Uterus (tissue), 4 donors: ENCODE results near the gene SYCP2. TPM values are rescaled to one million over a fixed set of nuclear protein-coding genes. Genes with fewer than 3 reads are reported as not detected.
A peak's percentile ranks its signal among the peaks of the same experiment; 100 is the strongest.

Experiments used
- DNase-seq, 2 donors: peaks; one replicate each; pipeline ENCODE4 v3.0.0-alpha.2; 2019 to 2020
- H3K27ac ChIP-seq, 2 donors: fragments of 200-600 bp; sonication (generic); 1 replicate in 1 of 2; 2 replicates in 1 of 2; pipeline ENCODE4 v1.5.1; 2016 to 2018
- H3K27me3 ChIP-seq, 2 donors: fragments of 200-600 bp; sonication (generic); one replicate each; pipeline ENCODE4 v1.5.1; 2018 to 2019; ENCODE audit warnings: control low read depth in 1 of 2
- H3K36me3 ChIP-seq, 2 donors: fragments of 200-600 bp; sonication (generic); one replicate each; pipeline ENCODE4 v1.5.1; 2019; ENCODE audit warnings: control low read depth in 1 of 2
- H3K4me1 ChIP-seq, 2 donors: fragments of 200-600 bp; sonication (generic); one replicate each; pipeline ENCODE4 v1.5.1; 2018 to 2019; ENCODE audit warnings: control low read depth in 1 of 2
- H3K4me3 ChIP-seq, 2 donors: fragments of 200-600 bp; sonication (generic); 1 replicate in 1 of 2; 2 replicates in 1 of 2; pipeline ENCODE4 v1.5.1; 2018 to 2019; ENCODE audit warnings: mild to moderate bottlenecking in 1 of 2
- H3K9me3 ChIP-seq, 2 donors: fragments of 200-600 bp; sonication (generic); one replicate each; pipeline ENCODE4 v1.5.1; 2019; ENCODE audit warnings: control low read depth in 1 of 2
- POLR2A ChIP-seq, 2 donors: fragments of 450-650 bp; IDR thresholded peaks; one replicate each; pipeline ENCODE4 v1.6.1; 2016; ENCODE audit warnings: antibody characterized with exemption in 2 of 2, mild to moderate bottlenecking in 1 of 2, moderate library complexity in 1 of 2
- intact Hi-C: fragments of 100-400 bp; cut with DNase I; formaldehyde crosslinking; loops from one replicate; pipeline ENCODE4 v1.15.1; 2023; ENCODE audit warnings: low total_unique reads
- total RNA-seq, 4 donors: library from RNA; depleted of rRNA in 3 of 4; stranded (reverse); fragments of >200 nt in 3 of 4; gene quantifications; one replicate each; pipeline versions ENCODE4 v1.1.0 to v1.2.4, GENCODE V29; 2014 to 2023
- TF ChIP-seq, protein P1 (sequence below), 4 experiments: fragments of 200-600 bp in 2 of 4; fragments of 450-650 bp in 2 of 4; sonication (generic) in 2 of 4; IDR thresholded peaks; one replicate each; pipeline ENCODE4 v1.5.1; 2016 to 2019; ENCODE audit warnings: antibody characterized with exemption in 4 of 4, mild to moderate bottlenecking in 2 of 4, moderate library complexity in 1 of 4
- donor health status: DM: yes; HTN: yes; CAD: no.

The SYCP2 gene
- total RNA-seq, 4 donors from 2014 or later = 1.2 to 22.5 (median 6.6) TPM

DNA sequence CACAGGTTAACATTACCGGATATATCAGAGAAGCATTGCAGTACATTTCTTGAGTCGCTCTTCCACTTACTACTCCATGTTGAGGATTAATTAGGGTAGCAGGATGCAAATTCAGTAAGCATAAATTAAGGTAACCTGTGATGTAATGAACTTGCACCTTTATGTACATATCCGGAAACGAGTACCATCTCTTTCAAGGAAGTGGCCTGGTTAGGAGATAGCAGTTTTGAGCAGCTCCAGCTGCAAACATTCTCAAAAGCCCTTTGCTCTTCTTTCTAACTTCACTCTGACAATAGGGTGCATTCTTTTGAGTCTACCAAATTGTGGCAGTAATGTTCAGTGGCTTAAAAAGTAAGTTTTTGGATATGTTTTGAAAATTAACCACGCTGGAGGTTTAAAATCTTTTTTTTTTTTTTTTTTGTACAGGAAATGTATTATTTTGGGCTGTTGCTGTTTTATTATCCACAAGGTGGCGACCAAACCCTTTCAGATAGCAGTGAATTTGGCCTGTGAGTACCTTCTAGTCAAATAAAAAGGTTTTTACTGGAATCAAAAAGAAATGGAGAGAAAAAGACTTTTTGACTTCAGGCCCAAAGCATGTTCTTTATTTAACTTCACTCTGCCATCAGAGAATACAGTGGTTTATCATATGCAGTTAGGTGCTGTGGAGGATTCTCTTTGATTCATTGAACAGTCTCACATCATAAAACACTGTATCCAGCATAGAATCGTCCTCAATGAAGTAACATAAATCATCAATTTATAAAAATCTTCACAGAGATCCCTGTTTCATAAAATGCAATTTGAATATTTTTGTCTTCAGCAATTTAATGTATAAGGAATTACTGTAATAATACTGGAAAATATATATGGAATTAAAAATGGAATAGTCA is 15.6 kb upstream of the SYCP2 start:
- peak in 1 of 2 donors; percentile 23 for DNase-seq
- H3K27me3 ChIP-seq = no peaks in the 10 kb centered on the region
- H3K4me3 ChIP-seq = no peak overlapping the region
- intact Hi-C loops = no loop called here
- TF ChIP-seq, protein P1, sequence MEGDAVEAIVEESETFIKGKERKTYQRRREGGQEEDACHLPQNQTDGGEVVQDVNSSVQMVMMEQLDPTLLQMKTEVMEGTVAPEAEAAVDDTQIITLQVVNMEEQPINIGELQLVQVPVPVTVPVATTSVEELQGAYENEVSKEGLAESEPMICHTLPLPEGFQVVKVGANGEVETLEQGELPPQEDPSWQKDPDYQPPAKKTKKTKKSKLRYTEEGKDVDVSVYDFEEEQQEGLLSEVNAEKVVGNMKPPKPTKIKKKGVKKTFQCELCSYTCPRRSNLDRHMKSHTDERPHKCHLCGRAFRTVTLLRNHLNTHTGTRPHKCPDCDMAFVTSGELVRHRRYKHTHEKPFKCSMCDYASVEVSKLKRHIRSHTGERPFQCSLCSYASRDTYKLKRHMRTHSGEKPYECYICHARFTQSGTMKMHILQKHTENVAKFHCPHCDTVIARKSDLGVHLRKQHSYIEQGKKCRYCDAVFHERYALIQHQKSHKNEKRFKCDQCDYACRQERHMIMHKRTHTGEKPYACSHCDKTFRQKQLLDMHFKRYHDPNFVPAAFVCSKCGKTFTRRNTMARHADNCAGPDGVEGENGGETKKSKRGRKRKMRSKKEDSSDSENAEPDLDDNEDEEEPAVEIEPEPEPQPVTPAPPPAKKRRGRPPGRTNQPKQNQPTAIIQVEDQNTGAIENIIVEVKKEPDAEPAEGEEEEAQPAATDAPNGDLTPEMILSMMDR (IDR thresholded peaks at IDR 0.05) = peak; percentile 43 to 57 (median 50)
- no peak for TF ChIP-seq POLR2A (IDR thresholded peaks at IDR 0.05)
- no peak overlapping the region for H3K27ac ChIP-seq
- no peaks in the 10 kb centered on the region for H3K9me3 ChIP-seq
- no peaks in the 10 kb centered on the region for H3K36me3 ChIP-seq
- no peaks in the 10 kb centered on the region for H3K4me1 ChIP-seq

DNA sequence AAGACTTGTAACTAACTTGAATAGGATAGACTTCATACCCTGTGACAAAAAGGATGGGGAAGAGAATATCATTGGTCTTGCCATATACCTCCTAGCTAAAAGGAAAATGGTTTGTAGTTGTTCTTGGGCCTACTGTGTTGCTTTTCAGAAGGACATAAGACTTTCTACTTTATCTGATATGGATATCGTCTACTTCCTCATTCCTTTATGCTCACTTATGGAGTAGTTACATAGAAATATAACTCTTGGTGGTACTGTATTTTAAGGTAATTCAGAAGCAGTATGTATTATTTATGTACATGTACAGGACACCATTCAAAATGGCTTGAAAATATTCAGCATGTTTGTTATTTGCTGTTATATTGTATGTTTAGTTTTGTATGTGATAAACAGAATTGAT is 14.8 kb upstream of the SYCP2 start:
- Histone ChIP-seq H3K27ac (no peak overlapping the region), H3K9me3 (no peaks in the 10 kb centered on the region), H3K4me3 (no peak overlapping the region), H3K4me1 (no peaks in the 10 kb centered on the region), H3K36me3 (no peaks in the 10 kb centered on the region), H3K27me3 (no peaks in the 10 kb centered on the region)
- intact Hi-C loops = no loop called here
- TF ChIP-seq, protein P1 (IDR thresholded peaks at IDR 0.05) = no peak
- DNase-seq = no peak

DNA sequence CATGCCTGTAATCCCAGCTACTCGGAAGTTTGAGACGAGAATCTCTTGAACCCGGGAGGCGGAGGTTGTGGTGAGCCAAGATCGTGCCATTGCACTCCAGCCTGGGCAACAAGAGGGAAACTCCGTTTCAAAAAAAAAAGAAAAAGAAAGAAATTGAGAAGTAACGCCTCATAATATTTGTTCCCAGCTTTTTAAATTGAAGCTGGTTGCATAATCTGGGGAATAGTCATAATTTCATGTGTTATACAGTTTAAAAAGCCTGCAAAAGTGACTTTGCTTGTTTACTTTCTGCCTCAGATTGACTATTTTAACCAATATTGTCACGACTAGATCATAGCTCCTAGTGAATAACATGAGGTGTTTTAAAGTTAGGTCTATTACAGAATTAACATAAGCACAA is 13.9 kb upstream of the SYCP2 start:
- H3K36me3 ChIP-seq = no peaks in the 10 kb centered on the region
- H3K9me3 ChIP-seq = no peaks in the 10 kb centered on the region
- TF ChIP-seq, protein P1 (IDR thresholded peaks at IDR 0.05) = no peak
- no peak for TF ChIP-seq POLR2A (IDR thresholded peaks at IDR 0.05)
- no peaks in the 10 kb centered on the region for H3K27me3 ChIP-seq
- DNase-seq = no peak
- no peaks in the 10 kb centered on the region for H3K4me1 ChIP-seq
- no peak overlapping the region for H3K27ac ChIP-seq
- intact Hi-C loops = no loop called here
- no peak overlapping the region for H3K4me3 ChIP-seq

DNA sequence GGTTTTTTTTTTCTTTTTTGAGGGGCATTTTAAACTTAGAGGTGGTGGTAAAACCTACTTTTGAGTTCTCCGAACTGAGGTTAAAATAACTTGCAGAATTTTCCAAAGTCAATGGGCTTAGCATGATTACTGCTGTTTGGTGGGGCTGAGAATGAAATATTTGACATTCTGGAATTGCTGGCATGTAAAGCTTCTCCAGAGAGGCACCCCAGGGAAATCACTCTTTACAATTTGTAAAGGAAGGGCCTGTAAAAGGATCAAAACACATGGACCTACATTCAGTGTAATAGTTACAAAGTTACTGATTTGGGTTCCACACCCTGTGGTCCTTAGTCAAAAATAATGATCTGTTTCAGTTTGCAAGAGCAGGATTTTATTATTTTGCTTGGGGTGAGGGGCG is 12.3 kb upstream of the SYCP2 start:
- H3K4me3 ChIP-seq = no peak overlapping the region
- H3K27me3 ChIP-seq = no peaks in the 10 kb centered on the region
- H3K36me3 ChIP-seq = no peaks in the 10 kb centered on the region
- intact Hi-C loops = no loop called here
- no peak for TF ChIP-seq POLR2A (IDR thresholded peaks at IDR 0.05)
- TF ChIP-seq, protein P1 (IDR thresholded peaks at IDR 0.05) = no peak
- peaks cover 0 to 7% of the 10 kb centered on the region in 2 donors for H3K4me1 ChIP-seq
- no peak for DNase-seq
- H3K27ac ChIP-seq = no peak overlapping the region
- no peaks in the 10 kb centered on the region for H3K9me3 ChIP-seq

DNA sequence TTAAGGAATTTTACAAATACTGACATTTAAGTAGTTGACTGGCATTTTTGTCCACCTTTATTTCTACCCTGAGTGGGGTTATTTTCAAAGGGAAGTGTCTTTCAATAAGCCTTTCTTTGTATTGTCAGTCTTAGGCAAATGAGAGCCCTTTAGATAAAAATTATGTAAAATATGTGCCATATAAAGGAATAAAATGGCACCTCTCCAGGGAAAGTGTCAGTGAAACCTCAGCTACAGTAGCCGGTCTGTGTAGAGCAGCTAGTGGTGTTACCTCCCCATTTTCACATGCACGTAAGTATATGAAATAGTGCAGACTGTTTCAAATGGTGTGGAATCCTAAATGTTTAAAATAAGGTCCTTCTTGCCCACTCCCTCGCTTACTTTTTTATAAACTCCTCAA is 11.7 kb upstream of the SYCP2 start:
- DNase-seq = no peak
- Histone ChIP-seq H3K4me3 (no peak overlapping the region), H3K27ac (no peak overlapping the region), H3K36me3 (no peaks in the 10 kb centered on the region), H3K4me1 (peaks cover 0 to 7% of the 10 kb centered on the region in 2 donors), H3K9me3 (no peaks in the 10 kb centered on the region), H3K27me3 (no peaks in the 10 kb centered on the region)
- intact Hi-C loops = no loop called here
- TF ChIP-seq, protein P1 (IDR thresholded peaks at IDR 0.05) = no peak
- TF ChIP-seq POLR2A (IDR thresholded peaks at IDR 0.05) = no peak
